K562 (cell line): ENCODE measurements around the gene GNAI3. TPM values are rescaled to one million over a fixed set of nuclear protein-coding genes. Genes with fewer than 3 reads are reported as not detected.

Source experiments
- ATAC-seq: fragments of 200-7000 bp; cut with Tn5 transposase; 3 replicates; pipeline ENCODE4 v1.9.1; 2020; ENCODE audit warnings: moderate library complexity
- BruUV-seq: library from RNA; stranded (reverse); fragments of 400-500 nt; replicated peaks from 2 replicates; lab custom pipeline; 2021; lab: Mats Ljungman, UMichigan
- CTCF ChIA-PET: fragments of 300-600 bp; formaldehyde crosslinking; extraction: SDS; loops from one replicate; lab custom pipeline; 2021; ENCODE audit warnings: low intra/inter-chr PET ratio; lab: Yijun Ruan, JAX
- POLR2A ChIA-PET: fragments of 300-600, 350-650 bp; sonication (Branson Sonifier 250); formaldehyde crosslinking; extraction: SDS; loops from one replicate; lab custom pipeline; 2021; ENCODE audit warnings: antibody characterized with exemption, inconsistent platforms; lab: Yijun Ruan, JAX
- DNase-seq, 4 experiments: peaks; one replicate each; pipeline versions ENCODE4 v3.0.0 to v3.0.0-alpha.2; 2011 to 2018; ENCODE audit warnings: low spot score in 3 of 4, mixed read lengths in 3 of 4; ENCODE audit errors: extremely low read depth in 1 of 4
- FAIRE-seq: peaks from 2 replicates; lab custom pipeline; 2011; peaks lifted over from hg19 to GRCh38; lab: Jason Lieb, UNC
- H2AFZ ChIP-seq: 2 replicates; pipeline ENCODE4 v1.6.0; 2011; ENCODE audit warnings: low read depth, low read length, control low read depth, inconsistent platforms
- H3K27ac ChIP-seq: fragments of 200-600 bp; 3 replicates; pipeline ENCODE4 v1.8.0; 2011; ENCODE audit warnings: low read depth, mild to moderate bottlenecking, control low read depth, inconsistent platforms, low read length, moderate library complexity, mixed read lengths; ENCODE audit errors: extremely low read depth
- H3K27me3 ChIP-seq, 2 experiments: fragments of 300-600 bp in 1 of 2; 2 replicates in 1 of 2; 3 replicates in 1 of 2; pipeline versions ENCODE4 v1.6.0 to v1.8.0; 2011; ENCODE audit warnings: inconsistent platforms in 2 of 2, low read length in 2 of 2, mild to moderate bottlenecking in 1 of 2, mixed read lengths in 1 of 2, moderate library complexity in 1 of 2; ENCODE audit not compliant: control insufficient read depth in 2 of 2, insufficient read depth in 2 of 2
- H3K36me3 ChIP-seq: fragments of 300-600 bp; 3 replicates; pipeline ENCODE4 v1.8.0; 2011; ENCODE audit warnings: mild to moderate bottlenecking, low read length, inconsistent platforms; ENCODE audit not compliant: control insufficient read depth, insufficient read depth
- H3K4me1 ChIP-seq, 2 experiments: fragments of 200-600 bp in 1 of 2; replicated peaks in 1 of 2; 2 replicates in 1 of 2; 3 replicates in 1 of 2; pipeline versions ENCODE4 v1.5.1 to v1.8.0; 2011; ENCODE audit warnings: inconsistent platforms in 2 of 2, low read length in 2 of 2, mild to moderate bottlenecking in 1 of 2, mixed read lengths in 1 of 2, moderate library complexity in 1 of 2; ENCODE audit not compliant: control insufficient read depth in 2 of 2, insufficient read depth in 2 of 2
- H3K4me2 ChIP-seq: 2 replicates; pipeline ENCODE4 v1.6.1; 2011; ENCODE audit warnings: low read length, control low read depth, inconsistent platforms, mixed read lengths; ENCODE audit not compliant: insufficient read depth
- H3K4me3 ChIP-seq: fragments of 200-600 bp; sonication (generic), shearing (Covaris generic); 2 replicates; pipeline ENCODE4 v1.5.1; 2016; ENCODE audit warnings: control low read depth, inconsistent platforms
- H3K79me2 ChIP-seq: fragments of 200-600 bp; 3 replicates; pipeline ENCODE4 v1.8.0; 2011; ENCODE audit warnings: low read length, inconsistent platforms; ENCODE audit not compliant: control insufficient read depth, insufficient read depth
- H3K9ac ChIP-seq, 2 experiments: 2 replicates each; pipeline versions ENCODE4 v1.6.0 to v1.6.1; 2011; ENCODE audit warnings: low read depth in 2 of 2, low read length in 2 of 2, control low read depth in 1 of 2, inconsistent platforms in 1 of 2, mild to moderate bottlenecking in 1 of 2, mixed read lengths in 1 of 2; ENCODE audit not compliant: insufficient read depth in 1 of 2
- H3K9me1 ChIP-seq: one replicate; pipeline ENCODE4 v1.6.0; 2011; ENCODE audit warnings: inconsistent platforms, mild to moderate bottlenecking, low read length, moderate library complexity; ENCODE audit not compliant: control insufficient read depth, insufficient read depth
- H3K9me3 ChIP-seq: replicated peaks from 2 replicates; pipeline ENCODE4 v1.5.1; 2011; ENCODE audit warnings: low read depth, low read length, inconsistent platforms; ENCODE audit not compliant: control insufficient read depth, insufficient read depth
- H4K20me1 ChIP-seq: replicated peaks from 2 replicates; pipeline ENCODE4 v1.6.1; 2011; ENCODE audit warnings: low read length, inconsistent platforms, mixed read lengths; ENCODE audit not compliant: control insufficient read depth, insufficient read depth
- ESRRA ChIP-seq: fragments of 450-650 bp; IDR thresholded peaks from 2 replicates; pipeline ENCODE4 v1.6.1; 2014; ENCODE audit warnings: low read depth, mild to moderate bottlenecking, moderate library complexity, borderline replicate concordance
- ESRRB ChIP-seq: fragments of 250-450 bp; sonication (Bioruptor Pico); IDR thresholded peaks from 2 replicates; pipeline ENCODE4 v1.5.0; 2020; ENCODE audit warnings: mild to moderate bottlenecking, moderate library complexity, borderline replicate concordance
- GATAD2B ChIP-seq: fragments of 450-650 bp; IDR thresholded peaks from 2 replicates; pipeline ENCODE4 v1.6.1; 2017; ENCODE audit warnings: mild to moderate bottlenecking, borderline replicate concordance
- HNRNPLL ChIP-seq: fragments of 200-400 bp; formaldehyde crosslinking; IDR thresholded peaks from 2 replicates; pipeline ENCODE4 v1.6.1; 2017; ENCODE audit warnings: low read length, low read depth, mild to moderate bottlenecking; ENCODE audit not compliant: poor library complexity, severe bottlenecking
- IRF2 ChIP-seq: sonication (generic); formaldehyde crosslinking; IDR thresholded peaks from 2 replicates; pipeline ENCODE4 v1.8.1; 2022; ENCODE audit warnings: mild to moderate bottlenecking, missing genetic modification reagents
- TCF7 ChIP-seq: sonication (generic); IDR thresholded peaks from 2 replicates; pipeline ENCODE4 v1.6.1; 2016; ENCODE audit warnings: antibody characterized with exemption, borderline replicate concordance
- U2AF1 ChIP-seq: fragments of 200-400 bp; formaldehyde crosslinking; optimal IDR thresholded peaks from 2 replicates; pipeline ENCODE3; 2017; ENCODE audit warnings: mild to moderate bottlenecking, low read depth, low read length, moderate library complexity
- WGBS: fragments of 100-300 bp; shearing (Covaris generic); methylation state at CpG from one replicate; pipeline ENCODE4 v1.1.6; 2016; ENCODE audit warnings: low coverage, mixed read lengths; ENCODE audit not compliant: insufficient coverage; ENCODE audit errors: missing lambda C conversion rate; 5-methylcytosine and 5-hydroxymethylcytosine counted together
- in situ Hi-C: fragments of 300-500 bp; cut with MboI; formaldehyde crosslinking; loops from 4 replicates; pipeline ENCODE4 v1.15.0; 2018; ENCODE audit warnings: inconsistent platforms, mixed read lengths
- intact Hi-C: fragments of 100-400 bp; cut with micrococcal nuclease; formaldehyde crosslinking; loops from 2 replicates; pipeline ENCODE4 v1.14.2; 2022
- polyA plus RNA-seq, 8 experiments: library from polyadenylated mRNA; depleted of rRNA in 4 of 8; stranded (reverse) in 5 of 8; unstranded in 3 of 8; fragments of >200 nt; fragmentation: Nextera tagmentation in 2 of 8; fragmentation: Illumina TruSeq in 1 of 8; extraction: Ambion mirVana in 2 of 8; extraction: Trizol in 1 of 8; gene quantifications; 2 replicates each; pipeline versions ENCODE4 v1.2.1 to v1.2.3, GENCODE V29; 2011 to 2014; ENCODE audit warnings: inconsistent platforms in 1 of 8, missing spikeins in 1 of 8
- total RNA-seq, 7 experiments: library from RNA; depleted of rRNA in 6 of 7; stranded (reverse); fragments of >200 nt in 6 of 7; fragmentation: Illumina TruSeq in 2 of 7; extraction: Trizol in 2 of 7; gene quantifications; 2 replicates each; pipeline versions ENCODE4 v1.2.1 to v1.2.3, GENCODE V29; 2011 to 2021; ENCODE audit warnings: low replicate concordance in 1 of 7
- TF ChIP-seq, protein P1 (sequence below): fragments of 150-350 bp; IDR thresholded peaks from 2 replicates; pipeline ENCODE4 v1.6.1; 2014; ENCODE audit warnings: low read depth, mild to moderate bottlenecking, low read length, borderline replicate concordance

GNAI3 gene
- total and polyA plus RNA-seq, 9 of the 15 experiments (the other 6 are each of a cell fraction or from before 2014, with no cell fraction given): 6.3 to 13.2 (median 8.9) TPM

DNA sequence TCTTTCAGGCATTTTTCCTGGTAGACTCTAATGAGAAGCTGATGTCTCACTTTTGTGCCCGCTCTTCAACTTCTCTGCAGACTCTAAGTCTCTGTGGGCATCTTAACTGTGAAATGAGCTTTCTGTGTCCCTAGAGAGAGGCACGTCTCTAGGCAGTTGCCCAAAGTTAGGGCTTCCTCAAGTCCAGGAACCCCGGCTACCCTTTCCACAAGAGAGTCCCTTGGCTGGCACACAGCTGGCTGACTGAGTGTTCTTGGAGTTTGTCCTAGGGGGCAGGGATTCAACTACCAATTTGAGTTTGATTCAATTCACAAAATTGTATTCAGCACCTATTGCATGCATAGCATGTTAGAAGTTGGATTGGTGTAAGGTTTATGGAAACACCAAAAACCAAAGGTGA lies 7.3 kb upstream of the GNAI3 start:
- intact Hi-C loops (no loop called here), in situ Hi-C loops (no loop called here)
- ChIA-PET POLR2A (interaction anchor here (0.6 to 3.6 kb wide), 6 partner anchors 8 to 240 kb away, joined by 3 to 19 read pairs (median 8); partner anchors contain the start of gene GNAI3), CTCF (no interaction called here)
- peak in 1 of 4 experiments; percentile 4 for DNase-seq
- H4K20me1 ChIP-seq: no peaks in the 10 kb centered on the region
- no peaks in the 10 kb centered on the region for H3K79me2 ChIP-seq
- H3K27me3 ChIP-seq: peaks cover 2 to 13% of the 10 kb centered on the region in 2 experiments; a peak in 2 of 5 replicates
- BruUV-seq: no TSS peak
- no peaks in the 10 kb centered on the region for H3K36me3 ChIP-seq
- H3K9me1 ChIP-seq: no peaks in the 10 kb centered on the region
- H3K4me3 ChIP-seq: no peak overlapping the region
- peaks cover 2 to 16% of the 10 kb centered on the region in 2 experiments; a peak in 3 of 5 replicates for H3K4me1 ChIP-seq
- no peak for ATAC-seq
- TF ChIP-seq HNRNPLL (no peak), IRF2 (CRISPR knock-in tag) (peak; percentile 11; the same call in 1 of the 2 replicates)
- no peak for FAIRE-seq
- no peak overlapping the region for H3K27ac ChIP-seq
- no peak overlapping the region for H3K9ac ChIP-seq
- H3K9me3 ChIP-seq: no peaks in the 10 kb centered on the region
- no peak overlapping the region for H3K4me2 ChIP-seq
- peak overlapping the region; percentile 28; the same call in 1 of the 2 replicates for H2AFZ ChIP-seq
- WGBS: 19% methylated on average over 3 of the region's 3 CpGs

DNA sequence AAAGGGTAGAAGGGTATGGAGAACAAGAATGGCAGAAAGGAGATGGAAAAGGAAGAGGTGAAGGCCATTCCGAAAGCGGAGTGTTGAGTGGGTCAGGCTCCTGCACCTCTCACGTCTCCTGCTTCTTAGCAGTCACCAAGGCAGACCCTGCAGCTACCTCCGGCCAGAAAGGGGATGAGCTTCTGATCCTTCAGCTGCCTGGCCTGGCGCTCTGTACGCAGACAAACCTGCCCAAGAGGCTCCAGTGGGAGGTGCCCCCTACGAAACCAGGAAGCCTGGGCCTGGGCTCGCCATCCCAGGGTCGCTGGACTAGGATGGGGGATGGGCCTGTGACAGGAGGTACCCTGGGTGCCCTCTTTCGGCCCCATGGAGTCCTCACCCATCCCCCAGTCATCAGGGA lies 5.8 kb upstream of the GNAI3 start:
- ChIA-PET CTCF (no interaction called here), POLR2A (interaction anchor here (0.7 to 2.5 kb wide), 3 partner anchors 10 to 111 kb away, joined by 4 to 10 read pairs (median 9); no protein-coding TSS in a partner anchor)
- Histone ChIP-seq H3K27ac (no peak overlapping the region), H3K4me2 (no peak overlapping the region), H3K9me1 (no peaks in the 10 kb centered on the region), H3K27me3 (peaks cover 2 to 13% of the 10 kb centered on the region in 2 experiments; a peak in 2 of 5 replicates), H3K9me3 (no peaks in the 10 kb centered on the region), H3K79me2 (peaks cover 11% of the 10 kb centered on the region), H3K9ac (peak overlapping the region in 1 of 2 experiments; percentile 5; a peak in 1 of 4 replicates), H2AFZ (no peak overlapping the region), H3K36me3 (no peaks in the 10 kb centered on the region), H3K4me3 (no peak overlapping the region), H3K4me1 (peaks cover 4 to 16% of the 10 kb centered on the region in 2 experiments; a peak in 4 of 5 replicates), H4K20me1 (no peaks in the 10 kb centered on the region)
- no peak for FAIRE-seq
- DNase-seq: peak in 1 of 4 experiments; percentile 13
- TF ChIP-seq GATAD2B: no peak
- TF ChIP-seq U2AF1: no peak
- TF ChIP-seq TCF7: no peak
- no peak for TF ChIP-seq ESRRB
- TF ChIP-seq, protein P1, sequence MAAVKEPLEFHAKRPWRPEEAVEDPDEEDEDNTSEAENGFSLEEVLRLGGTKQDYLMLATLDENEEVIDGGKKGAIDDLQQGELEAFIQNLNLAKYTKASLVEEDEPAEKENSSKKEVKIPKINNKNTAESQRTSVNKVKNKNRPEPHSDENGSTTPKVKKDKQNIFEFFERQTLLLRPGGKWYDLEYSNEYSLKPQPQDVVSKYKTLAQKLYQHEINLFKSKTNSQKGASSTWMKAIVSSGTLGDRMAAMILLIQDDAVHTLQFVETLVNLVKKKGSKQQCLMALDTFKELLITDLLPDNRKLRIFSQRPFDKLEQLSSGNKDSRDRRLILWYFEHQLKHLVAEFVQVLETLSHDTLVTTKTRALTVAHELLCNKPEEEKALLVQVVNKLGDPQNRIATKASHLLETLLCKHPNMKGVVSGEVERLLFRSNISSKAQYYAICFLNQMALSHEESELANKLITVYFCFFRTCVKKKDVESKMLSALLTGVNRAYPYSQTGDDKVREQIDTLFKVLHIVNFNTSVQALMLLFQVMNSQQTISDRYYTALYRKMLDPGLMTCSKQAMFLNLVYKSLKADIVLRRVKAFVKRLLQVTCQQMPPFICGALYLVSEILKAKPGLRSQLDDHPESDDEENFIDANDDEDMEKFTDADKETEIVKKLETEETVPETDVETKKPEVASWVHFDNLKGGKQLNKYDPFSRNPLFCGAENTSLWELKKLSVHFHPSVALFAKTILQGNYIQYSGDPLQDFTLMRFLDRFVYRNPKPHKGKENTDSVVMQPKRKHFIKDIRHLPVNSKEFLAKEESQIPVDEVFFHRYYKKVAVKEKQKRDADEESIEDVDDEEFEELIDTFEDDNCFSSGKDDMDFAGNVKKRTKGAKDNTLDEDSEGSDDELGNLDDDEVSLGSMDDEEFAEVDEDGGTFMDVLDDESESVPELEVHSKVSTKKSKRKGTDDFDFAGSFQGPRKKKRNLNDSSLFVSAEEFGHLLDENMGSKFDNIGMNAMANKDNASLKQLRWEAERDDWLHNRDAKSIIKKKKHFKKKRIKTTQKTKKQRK: no peak
- TF ChIP-seq ESRRA: no peak
- ATAC-seq: no peak
- intact Hi-C loops (no loop called here), in situ Hi-C loops (no loop called here)
- 54% methylated on average over 10 of the region's 10 CpGs for WGBS
- BruUV-seq: no TSS peak
